GM23338 (cell line): ENCODE results near the gene ATP1A4. TPM values are rescaled to one million over a fixed set of nuclear protein-coding genes. Genes with fewer than 3 reads are reported as not detected.

Source experiments
- ATAC-seq: fragments of 200-7000 bp; cut with Tn5 transposase; 3 replicates; pipeline ENCODE4 v1.9.1; 2020
- DNase-seq: peaks from one replicate; pipeline ENCODE4 v3.0.0-alpha.2; 2015; ENCODE audit warnings: low spot score
- H2AFZ ChIP-seq: fragments of 200-600 bp; sonication (generic); 2 replicates; pipeline ENCODE4 v1.8.0; 2016; ENCODE audit warnings: antibody characterized with exemption, mild to moderate bottlenecking, moderate library complexity
- H3F3A ChIP-seq: fragments of 200-600 bp; sonication (generic); replicated peaks from 2 replicates; pipeline ENCODE4 v1.8.0; 2017; ENCODE audit warnings: antibody characterized with exemption, mixed run types, low read depth
- H3K27ac ChIP-seq: fragments of 200-600 bp; sonication (generic); 2 replicates; pipeline ENCODE4 v1.6.1; 2016; ENCODE audit warnings: low read depth
- H3K27me3 ChIP-seq: fragments of 200-600 bp; sonication (generic); 2 replicates; pipeline ENCODE4 v1.8.0; 2016; ENCODE audit warnings: mild to moderate bottlenecking, mixed run types, moderate library complexity; ENCODE audit not compliant: insufficient read depth
- H3K36me3 ChIP-seq: fragments of 200-600 bp; sonication (generic); 2 replicates; pipeline ENCODE4 v1.8.0; 2016; ENCODE audit warnings: mild to moderate bottlenecking; ENCODE audit not compliant: insufficient read depth
- H3K4me1 ChIP-seq: fragments of 200-600 bp; sonication (generic); 2 replicates; pipeline ENCODE4 v1.8.0; 2016; ENCODE audit warnings: mild to moderate bottlenecking, moderate library complexity; ENCODE audit not compliant: insufficient read depth
- H3K4me2 ChIP-seq: fragments of 200-600 bp; sonication (generic); 2 replicates; pipeline ENCODE4 v1.7.1; 2017; ENCODE audit warnings: mixed run types
- H3K4me3 ChIP-seq: fragments of 200-600 bp; sonication (generic); 2 replicates; pipeline ENCODE4 v1.6.1; 2016; ENCODE audit warnings: mixed run types
- H3K79me2 ChIP-seq: fragments of 200-600 bp; sonication (generic); replicated peaks from 2 replicates; pipeline ENCODE4 v1.8.0; 2017; ENCODE audit warnings: mild to moderate bottlenecking; ENCODE audit not compliant: insufficient read depth
- H3K9me2 ChIP-seq: fragments of 200-600 bp; sonication (generic); 2 replicates; pipeline ENCODE4 v1.8.0; 2017; ENCODE audit not compliant: insufficient read depth
- H4K20me1 ChIP-seq: fragments of 200-600 bp; sonication (generic); replicated peaks from 2 replicates; pipeline ENCODE4 v1.8.0; 2017; ENCODE audit warnings: mild to moderate bottlenecking; ENCODE audit not compliant: insufficient read depth
- H3K27ac Mint-ChIP-seq: 2 replicates; pipeline ENCODE4 v1.8.0; 2020; ENCODE audit warnings: inconsistent platforms, mild to moderate bottlenecking, moderate library complexity, mixed read lengths
- H3K27me3 Mint-ChIP-seq: 3 replicates; pipeline ENCODE4 v1.8.0; 2022; ENCODE audit warnings: low read depth, mild to moderate bottlenecking, moderate library complexity, mixed read lengths, inconsistent platforms; ENCODE audit not compliant: insufficient read depth, poor library complexity
- H3K36me3 Mint-ChIP-seq: 3 replicates; pipeline ENCODE4 v1.8.0; 2021; ENCODE audit warnings: low read depth, mild to moderate bottlenecking, inconsistent platforms, moderate library complexity, mixed read lengths
- H3K4me1 Mint-ChIP-seq: 3 replicates; pipeline ENCODE4 v1.8.0; 2020; ENCODE audit warnings: mild to moderate bottlenecking, inconsistent platforms, mixed read lengths
- H3K4me3 Mint-ChIP-seq: 3 replicates; pipeline ENCODE4 v1.8.0; 2021; ENCODE audit warnings: moderate library complexity, mild to moderate bottlenecking, inconsistent platforms, mixed read lengths
- H3K9me3 Mint-ChIP-seq: 3 replicates; pipeline ENCODE4 v1.8.0; 2020; ENCODE audit warnings: moderate library complexity, mild to moderate bottlenecking, inconsistent platforms, mixed read lengths
- CREB1 ChIP-seq: fragments of 250-450 bp; sonication (Bioruptor Pico); IDR thresholded peaks from 2 replicates; pipeline ENCODE4 v1.5.0; 2020; ENCODE audit warnings: low read depth, mild to moderate bottlenecking, moderate library complexity
- CTCF ChIP-seq, 2 experiments: fragments of 200-600 bp in 1 of 2; sonication (generic) in 1 of 2; conservative IDR thresholded peaks; 2 replicates each; pipeline versions ENCODE4 v1.5.1 to v1.6.1; 2016 to 2017; ENCODE audit warnings: antibody characterized with exemption in 2 of 2, low read depth in 2 of 2, mild to moderate bottlenecking in 2 of 2, moderate library complexity in 1 of 2
- EZH2phosphoT487 ChIP-seq: fragments of 200-600 bp; sonication (generic); IDR thresholded peaks from one replicate; pipeline ENCODE4 v1.8.1; 2018; ENCODE audit warnings: antibody characterized with exemption; ENCODE audit not compliant: unreplicated experiment
- NANOG ChIP-seq: IDR thresholded peaks from 2 replicates; pipeline ENCODE4 v1.6.1; 2016; ENCODE audit warnings: antibody characterized with exemption, borderline replicate concordance
- STAT1 ChIP-seq: IDR thresholded peaks from one replicate; pipeline ENCODE4 v1.6.1; 2016; ENCODE audit warnings: antibody characterized with exemption; ENCODE audit not compliant: unreplicated experiment
- ZNF114 ChIP-seq: fragments of 250-450 bp; sonication (Bioruptor Pico); IDR thresholded peaks from 2 replicates; pipeline ENCODE4 v1.5.0; 2020; ENCODE audit warnings: mild to moderate bottlenecking, moderate library complexity
- ZNF331 ChIP-seq: fragments of 250-450 bp; sonication (Bioruptor Pico); IDR thresholded peaks from 2 replicates; pipeline ENCODE4 v1.5.0; 2020; ENCODE audit warnings: low read depth, mild to moderate bottlenecking, moderate library complexity
- ZNF462 ChIP-seq: fragments of 250-450 bp; sonication (Bioruptor Pico); IDR thresholded peaks from 2 replicates; pipeline ENCODE4 v1.5.0; 2020; ENCODE audit warnings: mild to moderate bottlenecking, moderate library complexity
- polyA plus RNA-seq: library from polyadenylated mRNA; unstranded; fragments of >200 nt; fragmentation: Nextera tagmentation; extraction: Ambion mirVana; gene quantifications from 2 replicates; pipeline ENCODE4 v1.2.1, GENCODE V29; 2016
- total RNA-seq: library from RNA; depleted of rRNA; stranded (reverse); fragments of >200 nt; shearing (Covaris generic); gene quantifications from 2 replicates; pipeline ENCODE4 v1.2.3, GENCODE V29; 2014
- TF ChIP-seq, protein P1 (sequence below): IDR thresholded peaks from one replicate; pipeline ENCODE4 v1.6.1; 2018; ENCODE audit warnings: antibody characterized with exemption; ENCODE audit not compliant: unreplicated experiment

The ATP1A4 gene
- total and polyA plus RNA-seq, 2 experiments from 2014 or later: 0.27 to 0.63 TPM

DNA sequence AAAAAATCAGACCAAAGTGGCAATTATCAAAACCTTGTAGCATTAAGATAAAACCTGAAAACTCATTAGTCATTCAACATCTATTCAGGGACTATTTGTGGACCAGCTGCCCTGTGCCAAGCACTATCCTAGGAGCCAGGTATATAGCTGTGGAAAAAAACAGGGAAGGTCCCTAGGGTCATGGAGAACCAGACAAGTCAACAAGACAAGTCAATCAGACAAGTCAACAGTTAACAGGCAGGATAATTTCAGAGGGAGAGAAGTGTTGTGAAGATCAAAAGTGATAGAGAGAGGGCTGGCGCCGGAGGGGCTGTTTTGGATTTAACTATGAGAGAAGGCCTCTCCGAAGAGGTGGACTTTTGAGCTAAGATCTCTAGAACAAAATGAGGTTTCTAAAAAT lies 3.3 kb upstream of the ATP1A4 start (continued):
- TF ChIP-seq, protein P1, sequence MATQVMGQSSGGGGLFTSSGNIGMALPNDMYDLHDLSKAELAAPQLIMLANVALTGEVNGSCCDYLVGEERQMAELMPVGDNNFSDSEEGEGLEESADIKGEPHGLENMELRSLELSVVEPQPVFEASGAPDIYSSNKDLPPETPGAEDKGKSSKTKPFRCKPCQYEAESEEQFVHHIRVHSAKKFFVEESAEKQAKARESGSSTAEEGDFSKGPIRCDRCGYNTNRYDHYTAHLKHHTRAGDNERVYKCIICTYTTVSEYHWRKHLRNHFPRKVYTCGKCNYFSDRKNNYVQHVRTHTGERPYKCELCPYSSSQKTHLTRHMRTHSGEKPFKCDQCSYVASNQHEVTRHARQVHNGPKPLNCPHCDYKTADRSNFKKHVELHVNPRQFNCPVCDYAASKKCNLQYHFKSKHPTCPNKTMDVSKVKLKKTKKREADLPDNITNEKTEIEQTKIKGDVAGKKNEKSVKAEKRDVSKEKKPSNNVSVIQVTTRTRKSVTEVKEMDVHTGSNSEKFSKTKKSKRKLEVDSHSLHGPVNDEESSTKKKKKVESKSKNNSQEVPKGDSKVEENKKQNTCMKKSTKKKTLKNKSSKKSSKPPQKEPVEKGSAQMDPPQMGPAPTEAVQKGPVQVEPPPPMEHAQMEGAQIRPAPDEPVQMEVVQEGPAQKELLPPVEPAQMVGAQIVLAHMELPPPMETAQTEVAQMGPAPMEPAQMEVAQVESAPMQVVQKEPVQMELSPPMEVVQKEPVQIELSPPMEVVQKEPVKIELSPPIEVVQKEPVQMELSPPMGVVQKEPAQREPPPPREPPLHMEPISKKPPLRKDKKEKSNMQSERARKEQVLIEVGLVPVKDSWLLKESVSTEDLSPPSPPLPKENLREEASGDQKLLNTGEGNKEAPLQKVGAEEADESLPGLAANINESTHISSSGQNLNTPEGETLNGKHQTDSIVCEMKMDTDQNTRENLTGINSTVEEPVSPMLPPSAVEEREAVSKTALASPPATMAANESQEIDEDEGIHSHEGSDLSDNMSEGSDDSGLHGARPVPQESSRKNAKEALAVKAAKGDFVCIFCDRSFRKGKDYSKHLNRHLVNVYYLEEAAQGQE: no peak
- TF ChIP-seq NANOG: no peak
- no peak for TF ChIP-seq ZNF114 (CRISPR knock-in tag)
- no peak for TF ChIP-seq EZH2phosphoT487
- no peak for TF ChIP-seq STAT1
- no peak for TF ChIP-seq CREB1

GRCh38 chr1:160149233-160149632 lies 2.2 kb upstream of the ATP1A4 start:
- no peak overlapping the region for H3K4me3 Mint-ChIP-seq
- no peak for TF ChIP-seq NANOG
- TF ChIP-seq STAT1: no peak
- no peak for TF ChIP-seq EZH2phosphoT487
- TF ChIP-seq ZNF331 (CRISPR knock-in tag): no peak
- TF ChIP-seq, protein P1: no peak
- no peak for TF ChIP-seq ZNF462
- no peak for TF ChIP-seq CTCF (conservative IDR thresholded peaks at IDR 0.05; ENCODE audit: low read depth in 2 of 2)
- no peak for TF ChIP-seq CREB1

More at GRCh38 chr1:160149233-160149632, 2.2 kb upstream of the ATP1A4 start:
- H3K36me3 ChIP-seq: no peaks in the 10 kb centered on the region
- H3K4me2 ChIP-seq: no peak overlapping the region
- H3K9me2 ChIP-seq: no peaks in the 10 kb centered on the region
- DNase-seq (no peak), ATAC-seq (no peak)
- Mint-ChIP-seq H3K9me3 (no peaks in the 10 kb centered on the region), H3K27me3 (peaks cover 14% of the 10 kb centered on the region), H3K4me1 (peaks cover 16% of the 10 kb centered on the region), H3K36me3 (no peaks in the 10 kb centered on the region), H3K27ac (no peak overlapping the region)
- no peak overlapping the region for H3K27ac ChIP-seq
- H2AFZ ChIP-seq: no peak overlapping the region
- no peak overlapping the region for H3K4me3 ChIP-seq
- H3F3A ChIP-seq: no peaks in the 10 kb centered on the region
- no peaks in the 10 kb centered on the region; the same call in 1 of the 2 replicates for H3K4me1 ChIP-seq
- no peaks in the 10 kb centered on the region for H3K27me3 ChIP-seq
- H4K20me1 ChIP-seq: no peaks in the 10 kb centered on the region
- no peaks in the 10 kb centered on the region for H3K79me2 ChIP-seq
